Stimulated activated CD4-positive, alpha-beta T cell treated with anti-CD3 and anti-CD28 coated beads, Interleukin-4, amount 100 ng/mL, for 48 hours (primary cell): Measurements from ENCODE around the gene PHF21A.

Source experiments
- DNase-seq, 2 donors: peaks; one replicate each; pipeline ENCODE4 v3.0.0-alpha.2; 2020; ENCODE audit warnings: low read depth in 2 of 2

PHF21A gene

DNA sequence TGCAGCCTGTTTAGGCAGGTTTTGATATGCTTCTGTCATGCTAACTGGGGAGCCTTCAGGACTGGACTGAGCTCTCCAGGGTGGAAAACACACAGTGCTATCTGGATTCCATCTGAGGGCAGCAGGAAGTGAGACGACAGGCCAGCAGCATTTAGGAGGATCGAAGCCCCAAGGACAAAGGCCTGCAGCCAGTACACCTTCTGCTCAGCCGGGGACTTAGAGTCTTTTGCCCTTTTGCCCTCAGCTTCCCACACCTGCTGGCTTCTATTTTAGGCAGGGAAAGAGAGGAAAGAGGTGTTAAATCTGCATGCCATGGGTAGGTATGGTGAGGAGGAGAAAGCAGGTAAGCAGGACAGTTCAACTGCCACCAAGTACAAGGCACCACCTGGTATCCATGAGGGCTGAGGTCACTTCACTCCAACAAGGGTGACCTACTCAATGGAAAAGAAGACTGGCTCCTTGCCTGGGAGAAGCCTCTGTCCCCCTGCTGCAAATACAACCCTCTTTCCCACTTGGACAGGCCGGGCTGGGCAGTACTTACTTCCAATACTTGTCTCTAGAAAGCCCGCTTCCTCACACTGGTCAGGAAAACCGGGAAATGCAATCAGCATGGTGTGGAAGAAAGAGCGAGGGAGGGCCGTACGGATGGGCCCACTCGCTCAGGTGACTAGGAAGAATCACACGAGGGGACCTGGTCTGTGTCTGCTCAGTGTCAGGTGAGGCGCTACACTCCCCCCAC, 186.5 kb downstream of the PHF21A start:
- DNase-seq = no peak

DNA sequence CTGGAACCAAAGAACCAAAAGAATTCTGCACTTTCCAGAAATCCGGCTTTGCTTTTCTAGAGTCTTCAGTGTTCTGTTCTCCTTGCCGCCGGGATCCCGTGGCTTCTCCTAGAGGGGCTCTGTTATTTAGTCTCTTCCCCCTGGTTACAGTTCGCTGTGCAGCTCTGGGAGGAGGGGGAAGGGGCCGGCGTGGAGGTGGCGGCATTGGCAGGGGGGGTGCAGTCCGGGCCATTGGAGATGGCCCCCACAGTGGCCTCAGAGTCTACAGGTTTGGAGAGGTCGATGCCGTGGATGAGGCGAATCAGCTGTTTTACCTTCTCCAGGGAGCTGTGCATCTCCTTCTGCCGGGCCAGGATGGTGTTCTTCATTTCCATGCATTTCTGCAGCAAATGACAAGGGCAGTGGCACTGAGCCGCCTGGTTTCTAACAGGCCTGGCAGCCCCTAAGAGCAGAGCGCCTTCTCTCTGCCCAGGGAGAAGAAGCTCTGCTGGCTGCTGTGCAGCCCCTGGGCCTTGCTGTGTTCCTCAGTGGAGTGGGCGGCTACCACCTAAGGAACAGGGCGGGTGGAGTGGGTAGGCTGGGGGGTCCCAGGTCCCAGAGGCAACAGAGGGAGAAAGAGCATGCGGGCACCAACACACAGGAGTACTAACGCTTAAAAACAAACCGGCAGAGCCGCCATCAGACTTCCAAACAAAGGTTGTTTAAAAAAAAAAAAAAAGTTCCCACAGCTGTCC, 187.2 kb downstream of the PHF21A start:
- DNase-seq = no peak

DNA sequence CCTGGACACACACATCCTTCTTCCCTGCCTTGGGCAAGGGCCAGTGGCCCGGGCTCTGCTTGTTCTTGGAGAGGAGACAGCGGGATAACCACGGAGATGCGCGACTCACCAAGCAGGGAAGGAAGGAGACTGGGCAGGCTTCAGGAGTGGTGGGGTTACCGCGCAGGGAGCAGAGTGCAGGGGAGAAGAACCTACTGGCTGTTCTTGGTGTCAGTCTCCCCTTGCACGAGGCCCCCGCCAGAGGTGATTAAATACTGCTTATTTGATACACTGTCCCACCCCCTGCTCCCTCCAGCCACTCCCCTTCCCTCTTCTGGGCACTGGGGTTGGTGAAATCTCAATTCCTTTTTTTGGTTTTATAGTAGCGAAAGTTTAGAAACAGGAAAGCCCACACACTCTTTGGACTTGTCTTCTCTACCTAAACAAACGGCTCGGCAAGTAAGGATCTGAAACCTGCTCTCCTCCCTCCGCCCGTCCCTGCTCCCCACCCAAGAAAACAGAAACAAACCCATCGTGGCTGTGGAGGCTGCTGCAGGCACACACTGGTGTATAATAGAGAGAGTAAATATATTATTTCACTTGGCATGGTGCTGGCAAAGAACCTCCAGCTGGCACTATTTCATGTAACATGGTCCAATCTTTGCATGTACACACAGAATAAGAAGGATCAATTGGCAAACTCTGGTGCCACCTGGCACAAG, 188.0 kb downstream of the PHF21A start:
- DNase-seq = no peak

DNA sequence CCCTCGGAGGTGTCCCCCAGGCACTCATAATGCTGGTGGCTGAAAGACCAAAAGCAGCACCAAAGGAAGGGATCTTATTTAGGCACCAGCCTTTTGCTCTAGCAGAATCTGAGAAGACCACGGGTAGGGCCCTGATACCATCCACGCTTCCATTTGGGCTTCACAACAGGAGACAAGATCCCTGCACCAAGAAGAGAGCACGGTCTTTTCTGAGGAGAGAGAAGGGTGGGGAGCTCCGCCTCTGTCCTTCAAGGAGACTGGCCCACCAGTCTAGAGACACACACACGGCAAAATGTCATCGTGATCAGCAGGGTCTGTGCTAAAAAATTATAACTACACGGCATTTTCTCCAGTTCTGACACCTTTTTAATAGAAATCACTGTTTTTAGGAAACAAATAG, 189.0 kb downstream of the PHF21A start:
- DNase-seq = no peak

DNA sequence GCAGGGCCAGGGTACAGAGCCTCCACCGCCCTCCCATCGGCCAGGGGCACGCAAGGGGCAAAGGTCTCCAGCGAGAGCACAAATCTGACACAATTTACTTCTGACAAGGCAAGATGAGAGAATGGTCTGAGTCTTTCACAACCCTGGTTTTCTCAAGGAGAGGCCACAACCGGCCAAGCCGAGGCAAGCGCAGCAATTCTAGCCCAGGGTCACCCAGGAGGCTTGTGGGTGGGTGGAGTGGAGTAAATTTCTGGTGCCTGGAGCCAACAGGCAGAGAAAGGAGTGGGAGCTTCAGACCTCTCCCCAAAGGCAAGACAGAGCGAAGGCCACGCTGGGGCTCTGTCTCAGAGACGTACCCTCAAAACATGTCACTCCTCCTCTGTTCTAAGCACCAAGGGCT, 189.5 kb downstream of the PHF21A start:
- DNase-seq = no peak

DNA sequence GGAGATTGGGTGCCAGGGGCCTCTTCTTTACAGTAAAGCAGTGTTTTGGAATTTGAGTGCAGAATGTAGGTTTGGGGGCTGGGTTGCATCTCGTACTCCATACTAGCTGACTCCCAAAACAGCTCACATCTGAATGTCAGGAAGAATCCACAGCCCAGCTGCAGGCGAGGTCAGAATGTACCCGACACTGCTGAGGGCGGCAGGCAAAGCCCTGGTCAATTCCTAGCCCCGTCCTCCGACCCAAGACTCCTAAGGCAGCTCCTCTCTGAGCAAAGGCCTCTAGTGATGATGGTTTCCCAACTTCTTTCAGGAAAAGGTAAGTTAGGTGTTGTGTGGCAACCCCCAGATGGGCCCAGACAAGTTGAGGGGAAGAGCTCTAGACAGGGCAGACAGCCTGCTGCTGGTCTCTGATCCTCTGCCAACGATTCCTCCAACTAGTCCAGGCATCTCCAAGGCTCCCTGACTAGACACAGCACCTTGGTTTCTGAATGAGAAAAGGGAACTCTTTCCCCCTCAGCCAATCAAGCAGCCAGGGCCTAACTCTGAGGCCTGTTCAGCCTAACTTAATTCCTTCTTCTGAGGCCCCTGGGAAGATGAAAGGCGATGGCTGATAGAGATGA, 190.2 kb downstream of the PHF21A start:
- DNase-seq = no peak

DNA sequence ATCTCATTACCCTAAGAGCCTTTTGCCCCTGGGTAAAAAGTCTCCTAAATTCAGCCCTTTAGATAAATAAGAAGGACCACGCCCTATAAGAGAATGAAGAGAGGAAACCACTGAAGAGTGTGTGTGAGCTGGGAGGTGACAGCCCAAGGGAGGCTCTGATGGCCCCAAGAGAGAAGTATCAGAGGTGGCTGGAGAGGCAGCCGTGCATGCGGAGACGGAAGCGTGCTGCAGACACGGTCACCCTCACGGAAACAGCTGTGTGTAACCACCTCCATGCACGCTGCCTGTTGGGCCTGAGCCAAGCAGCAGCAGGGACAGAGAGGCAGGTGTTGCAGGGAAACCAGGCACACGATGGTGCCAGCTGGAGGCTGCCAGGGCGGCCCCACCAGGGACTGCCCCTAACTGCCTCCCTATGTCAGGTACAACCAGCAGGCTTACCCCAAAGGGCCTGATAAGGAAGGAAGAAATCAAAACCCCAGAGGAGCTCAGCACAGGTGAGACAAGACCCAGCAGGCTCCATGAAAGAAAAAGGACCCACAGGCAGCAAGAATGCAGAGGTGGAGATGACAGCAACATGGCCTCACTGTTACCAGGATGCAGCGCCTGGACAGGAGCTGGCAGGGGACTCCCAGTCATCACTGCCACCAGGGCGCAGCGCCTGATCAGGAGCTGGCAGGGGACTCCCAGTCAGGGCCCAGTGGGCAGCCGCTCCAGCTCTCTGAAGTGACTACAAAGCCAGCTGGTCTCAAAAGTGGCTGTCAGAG, 191.0 kb downstream of the PHF21A start:
- DNase-seq = no peak

DNA sequence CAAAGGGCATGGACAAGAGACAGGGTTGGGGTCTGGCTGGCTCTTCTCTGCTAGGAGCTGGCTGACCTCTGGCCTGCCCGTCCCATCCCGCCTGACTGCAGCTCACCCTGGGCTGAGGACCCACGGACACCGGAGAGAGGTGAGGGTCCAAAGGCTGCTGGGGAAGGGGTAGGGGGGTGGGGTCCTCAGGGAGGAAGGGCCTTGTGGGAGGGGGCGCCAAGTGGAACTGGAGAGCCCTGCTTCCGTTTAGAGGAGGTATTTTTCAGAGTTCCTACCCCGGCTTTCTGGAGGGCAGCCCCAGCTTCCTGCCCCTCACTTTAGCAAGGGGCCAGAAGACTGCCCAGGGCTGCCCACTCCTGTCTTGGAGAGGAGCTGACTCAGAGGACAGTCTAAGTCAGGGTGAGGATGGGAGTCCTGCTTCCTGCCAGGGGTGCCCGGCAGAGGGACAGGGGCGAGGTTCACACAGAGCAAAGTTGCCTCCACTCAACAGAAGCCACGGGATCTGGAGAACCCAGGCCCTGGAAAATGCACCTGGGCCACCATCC, 191.7 kb downstream of the PHF21A start:
- no peak for DNase-seq

DNA sequence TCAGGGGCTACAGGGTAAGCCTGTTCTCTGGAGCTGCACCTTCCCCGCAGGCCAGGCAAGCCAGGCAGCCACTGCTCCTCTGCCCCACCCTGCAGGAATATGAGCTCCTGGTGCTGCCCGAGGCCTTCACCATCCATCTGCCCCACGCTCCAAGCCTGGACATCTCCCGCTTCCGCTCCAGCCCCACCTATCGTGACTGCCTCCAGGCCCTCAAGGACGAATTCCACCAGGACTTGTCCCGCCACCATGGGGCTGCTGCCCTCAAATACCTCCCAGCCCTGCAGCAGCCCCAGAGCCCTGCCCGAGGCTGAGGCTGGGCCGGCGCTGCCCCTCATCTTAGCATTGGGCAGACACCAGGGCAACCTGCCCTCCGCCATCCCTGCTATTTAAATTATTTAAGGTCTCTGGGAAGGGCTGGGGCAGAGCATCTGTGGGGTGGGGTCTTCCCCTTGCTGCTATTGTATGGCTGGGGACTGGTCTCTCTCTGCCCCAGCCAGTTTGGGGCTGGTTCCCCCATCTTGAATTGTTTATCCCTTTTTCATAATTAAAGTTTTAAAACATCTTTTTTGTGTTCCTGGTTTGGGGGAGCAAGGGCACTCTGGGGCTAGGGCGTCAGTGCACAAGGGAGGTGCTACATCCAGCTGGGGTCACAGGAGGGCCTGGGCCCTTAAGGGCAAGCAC, 192.6 kb downstream of the PHF21A start:
- no peak for DNase-seq

DNA sequence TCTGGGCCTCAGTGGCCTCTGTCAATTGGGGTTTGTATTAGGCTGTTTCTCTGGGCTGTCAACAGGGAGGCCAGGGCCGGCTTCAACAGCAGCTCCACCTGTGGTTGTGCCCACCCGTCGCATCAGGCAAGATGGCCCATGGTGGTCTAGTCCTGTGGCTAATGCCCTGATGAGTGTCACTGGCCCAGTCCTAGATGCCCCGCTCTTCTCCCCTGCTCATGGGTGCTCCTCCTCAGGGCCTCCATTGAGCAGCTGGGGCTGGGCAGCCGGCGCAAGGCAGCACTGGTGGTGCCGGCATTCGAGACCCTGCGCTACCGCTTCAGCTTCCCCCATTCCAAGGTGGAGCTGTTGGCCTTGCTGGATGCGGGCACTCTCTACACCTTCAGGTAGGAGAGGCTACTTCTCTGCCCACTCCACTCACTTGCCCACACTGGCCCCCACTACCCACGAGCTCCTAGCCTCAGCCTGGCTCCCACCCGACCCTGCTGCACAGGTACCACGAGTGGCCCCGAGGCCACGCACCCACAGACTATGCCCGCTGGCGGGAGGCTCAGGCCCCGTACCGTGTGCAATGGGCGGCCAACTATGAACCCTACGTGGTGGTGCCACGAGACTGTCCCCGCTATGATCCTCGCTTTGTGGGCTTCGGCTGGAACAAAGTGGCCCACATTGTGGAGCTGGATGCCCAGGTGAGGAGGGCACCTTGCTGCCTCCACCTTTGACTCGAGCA, 193.4 kb downstream of the PHF21A start:
- DNase-seq = no peak

DNA sequence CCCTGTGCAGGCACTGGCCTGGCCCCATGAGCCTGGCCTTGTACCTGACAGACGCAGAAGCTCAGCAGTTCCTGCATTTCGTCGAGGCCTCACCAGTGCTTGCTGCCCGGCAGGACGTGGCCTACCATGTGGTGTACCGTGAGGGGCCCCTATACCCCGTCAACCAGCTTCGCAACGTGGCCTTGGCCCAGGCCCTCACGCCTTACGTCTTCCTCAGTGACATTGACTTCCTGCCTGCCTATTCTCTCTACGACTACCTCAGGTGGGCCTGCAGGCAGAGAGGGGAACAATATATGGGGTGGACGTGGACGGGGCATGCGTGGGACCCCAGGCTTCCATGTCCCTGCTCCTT, 193.9 kb downstream of the PHF21A start:
- no peak for DNase-seq

DNA sequence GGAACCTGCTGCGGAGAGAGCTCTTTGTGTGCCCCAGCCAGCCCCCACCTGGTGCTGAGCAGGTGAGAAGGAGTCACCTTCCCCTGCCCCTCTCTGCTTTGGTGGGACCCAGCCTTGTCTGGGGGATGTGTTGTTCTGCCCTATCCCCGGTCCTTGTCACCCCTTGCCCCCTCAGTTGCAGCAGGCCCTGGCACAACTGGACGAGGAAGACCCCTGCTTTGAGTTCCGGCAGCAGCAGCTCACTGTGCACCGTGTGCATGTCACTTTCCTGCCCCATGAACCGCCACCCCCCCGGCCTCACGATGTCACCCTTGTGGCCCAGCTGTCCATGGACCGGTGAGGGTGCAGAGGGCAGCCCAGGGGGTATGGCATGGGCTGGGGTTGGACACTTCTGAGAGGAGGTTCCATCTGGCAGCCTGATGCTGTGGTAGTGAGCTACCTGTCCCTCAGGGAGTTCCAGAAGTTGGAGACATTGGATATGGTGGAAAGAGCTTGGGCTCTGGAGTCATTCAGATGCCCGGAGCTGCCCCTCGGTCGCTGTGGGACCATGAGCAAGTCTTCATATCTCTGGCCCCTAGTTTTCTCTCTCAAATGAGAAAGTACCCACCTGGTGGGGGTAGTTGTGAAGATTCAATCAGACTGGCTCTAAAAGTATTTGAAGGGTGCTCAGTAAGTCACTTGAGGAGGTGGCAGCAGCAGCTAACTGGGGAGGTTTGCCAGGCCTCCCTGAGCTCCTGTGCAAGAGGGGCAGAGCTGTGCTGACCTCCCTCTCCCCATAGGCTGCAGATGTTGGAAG, 194.5 kb downstream of the PHF21A start:
- no peak for DNase-seq

DNA sequence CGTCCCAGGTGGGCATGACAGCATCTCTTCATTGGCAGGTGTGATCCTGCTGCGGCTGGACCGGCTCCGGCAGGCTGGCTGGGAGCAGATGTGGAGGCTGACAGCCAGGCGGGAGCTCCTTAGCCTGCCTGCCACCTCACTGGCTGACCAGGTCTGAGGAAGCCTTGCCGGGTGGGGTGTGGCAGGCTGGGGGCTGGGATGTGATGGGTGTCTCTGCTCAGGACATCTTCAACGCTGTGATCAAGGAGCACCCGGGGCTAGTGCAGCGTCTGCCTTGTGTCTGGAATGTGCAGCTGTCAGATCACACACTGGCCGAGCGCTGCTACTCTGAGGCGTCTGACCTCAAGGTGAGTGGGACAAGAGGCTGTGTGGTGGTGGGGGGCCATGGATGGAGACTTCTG, 195.3 kb downstream of the PHF21A start:
- no peak for DNase-seq

DNA sequence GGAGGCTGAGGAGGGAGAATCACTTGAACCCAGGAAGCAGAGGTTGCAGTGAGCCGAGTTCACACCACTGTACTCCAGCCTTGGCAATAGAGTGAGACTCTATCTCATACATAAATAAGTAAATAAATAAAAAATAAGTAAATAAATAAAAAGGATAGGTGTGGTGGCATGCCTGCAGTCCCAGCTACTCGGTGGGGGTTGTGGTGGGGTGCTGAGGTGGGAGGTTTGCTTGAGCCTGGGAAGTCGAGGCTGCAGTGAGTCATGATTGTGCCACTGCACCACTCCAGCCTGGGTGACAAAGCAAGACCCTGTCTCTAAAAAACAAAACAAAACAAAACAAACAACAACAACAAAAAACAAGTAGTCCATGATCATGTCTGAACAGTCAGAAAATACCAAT, 195.7 kb downstream of the PHF21A start:
- no peak for DNase-seq

DNA sequence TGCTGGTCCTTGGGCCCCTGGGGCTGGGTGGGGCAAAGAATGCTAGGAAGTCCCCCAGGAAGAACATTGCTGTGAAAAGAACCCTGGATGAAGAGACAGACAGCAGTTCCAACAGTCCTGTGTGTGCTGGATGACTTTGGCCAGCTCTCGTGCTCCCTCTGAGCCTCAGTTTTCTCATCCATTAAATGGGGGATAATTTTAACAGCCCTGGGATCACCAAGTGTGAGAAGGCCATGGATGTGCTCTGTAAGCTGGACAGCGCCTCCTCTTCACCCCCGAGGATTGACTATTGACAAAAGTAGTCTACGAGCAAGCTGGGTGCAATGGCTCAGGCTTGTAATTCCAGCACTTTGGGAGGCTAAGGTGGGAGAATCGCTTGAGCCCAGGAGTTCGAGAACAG, 196.3 kb downstream of the PHF21A start:
- no peak for DNase-seq

DNA sequence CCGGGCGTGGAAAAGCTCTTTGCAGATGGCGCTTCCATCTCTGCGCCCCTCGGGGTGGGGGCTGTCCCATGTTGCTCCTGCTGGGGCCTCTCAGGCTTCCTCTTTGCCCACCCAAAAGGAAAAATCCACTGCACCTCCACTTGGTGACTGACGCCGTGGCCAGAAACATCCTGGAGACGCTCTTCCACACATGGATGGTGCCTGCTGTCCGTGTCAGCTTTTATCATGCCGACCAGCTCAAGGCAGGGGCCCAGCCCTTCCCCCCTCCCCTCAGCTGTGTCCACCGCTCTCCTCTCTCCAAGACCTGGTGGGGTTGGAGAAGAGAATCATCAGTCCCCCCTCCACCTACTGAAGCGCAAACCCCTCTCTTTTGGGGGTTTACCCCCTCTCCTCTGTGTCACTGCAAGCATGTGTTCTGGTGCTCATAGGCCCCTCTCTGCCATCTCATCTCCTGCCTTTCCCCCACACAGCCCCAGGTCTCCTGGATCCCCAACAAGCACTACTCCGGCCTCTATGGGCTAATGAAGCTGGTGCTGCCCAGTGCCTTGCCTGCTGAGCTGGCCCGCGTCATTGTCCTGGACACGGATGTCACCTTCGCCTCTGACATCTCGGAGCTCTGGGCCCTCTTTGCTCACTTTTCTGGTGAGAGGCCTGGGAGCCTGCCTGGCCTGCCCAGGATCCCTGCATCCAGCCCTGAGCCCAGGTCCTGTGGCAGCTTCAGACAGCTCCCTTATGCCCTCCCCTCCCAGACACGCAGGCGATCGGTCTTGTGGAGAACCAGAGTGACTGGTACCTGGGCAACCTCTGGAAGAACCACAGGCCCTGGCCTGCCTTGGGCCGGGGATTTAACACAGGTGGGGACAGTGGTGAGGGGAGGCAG, 197.0 kb downstream of the PHF21A start:
- DNase-seq = no peak

DNA sequence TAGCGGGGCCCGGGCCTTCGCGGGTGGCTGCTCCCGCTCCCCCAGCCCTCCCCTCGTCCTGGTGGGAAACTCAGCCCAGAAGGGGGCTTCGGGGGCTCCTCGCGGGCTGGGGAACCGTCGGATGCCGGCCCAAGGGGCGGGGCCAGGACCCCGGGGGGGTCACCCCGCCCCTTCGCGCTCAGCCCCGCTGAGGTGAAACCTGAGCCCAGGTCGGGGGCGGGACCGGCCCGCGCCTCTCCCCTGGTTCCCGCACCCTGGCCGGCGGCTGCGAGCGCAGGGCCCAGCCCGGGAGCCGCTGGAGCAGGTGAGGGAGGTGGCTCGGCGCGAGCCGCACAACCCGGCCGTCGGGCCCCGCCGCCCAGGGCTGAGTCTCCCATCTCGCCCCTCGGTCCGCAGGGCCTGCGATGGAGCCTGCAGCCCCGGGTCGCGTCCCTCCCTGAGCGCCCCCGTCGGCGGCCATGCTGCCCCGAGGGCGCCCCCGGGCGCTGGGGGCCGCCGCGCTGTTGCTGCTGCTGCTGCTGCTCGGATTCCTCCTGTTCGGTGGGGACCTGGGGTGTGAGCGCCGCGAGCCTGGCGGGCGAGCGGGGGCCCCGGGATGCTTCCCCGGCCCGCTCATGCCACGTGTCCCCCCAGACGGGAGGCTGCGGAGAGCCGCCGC, 198.7 kb downstream of the PHF21A start, which contains the start of gene LARGE2:
LARGE2 (plus strand) TSS at position 232 of the 658 bp plus-strand sequence; CDS start at position 459, 227 bp downstream.
- DNase-seq = no peak
